GM06990 (cell line): ENCODE data around the gene HRK.

Source experiments
- DNase-seq: peaks from one replicate; pipeline ENCODE4 v3.0.0-alpha.2; 2011; ENCODE audit not compliant: insufficient read length; ENCODE audit errors: extremely low read depth
- H3K27me3 ChIP-seq: replicated peaks from 2 replicates; pipeline ENCODE4 v1.6.0; 2011; ENCODE audit warnings: low read length; ENCODE audit not compliant: control insufficient read depth, insufficient read depth
- H3K36me3 ChIP-seq: 2 replicates; pipeline ENCODE4 v1.5.1; 2011; ENCODE audit warnings: low read length; ENCODE audit not compliant: control insufficient read depth, insufficient read depth
- H3K4me3 ChIP-seq: replicated peaks from 2 replicates; pipeline ENCODE4 v1.5.1; 2011; ENCODE audit warnings: low read depth, mild to moderate bottlenecking, control low read depth, low read length
- CTCF ChIP-seq: IDR thresholded peaks from 2 replicates; pipeline ENCODE4 v1.5.1; 2011; ENCODE audit warnings: low read length, control low read depth, mild to moderate bottlenecking, inconsistent platforms; ENCODE audit not compliant: insufficient read depth, poor library complexity, severe bottlenecking

Gene HRK

GRCh38 chr12:116813271-116814041, 67.8 kb downstream of the HRK start:
- Histone ChIP-seq H3K4me3 (no peak overlapping the region), H3K27me3 (no peaks in the 10 kb centered on the region), H3K36me3 (no peaks in the 10 kb centered on the region)
- no peak for DNase-seq
- TF ChIP-seq CTCF = no peak

- no peak for TF ChIP-seq CTCF
- H3K4me3 ChIP-seq = no peak overlapping the region
Observed at GRCh38 chr12:116812238-116812637, 69.0 kb downstream of the HRK start.

GRCh38 chr12:116808113-116809105, 72.8 kb downstream of the HRK start:
- no peak overlapping the region for H3K4me3 ChIP-seq
- H3K36me3 ChIP-seq = no peaks in the 10 kb centered on the region
- DNase-seq = no peak
- H3K27me3 ChIP-seq = no peaks in the 10 kb centered on the region
- TF ChIP-seq CTCF = no peak

More at GRCh38 chr12:116812238-116812637, 69.0 kb downstream of the HRK start:
- H3K36me3 ChIP-seq = no peaks in the 10 kb centered on the region
- no peaks in the 10 kb centered on the region for H3K27me3 ChIP-seq
- DNase-seq = no peak

- Histone ChIP-seq H3K36me3 (no peaks in the 10 kb centered on the region), H3K4me3 (no peak overlapping the region), H3K27me3 (no peaks in the 10 kb centered on the region)
- no peak for DNase-seq
- TF ChIP-seq CTCF = no peak
Observed at GRCh38 chr12:116807546-116807945, 73.7 kb downstream of the HRK start.

- no peaks in the 10 kb centered on the region for H3K36me3 ChIP-seq
- no peaks in the 10 kb centered on the region for H3K27me3 ChIP-seq
- DNase-seq = no peak
- H3K4me3 ChIP-seq = no peak overlapping the region
- TF ChIP-seq CTCF = no peak
Observed at GRCh38 chr12:116806845-116807440, 74.3 kb downstream of the HRK start.
